ENCODE results near the gene TMEM135. TPM values are rescaled to one million over a fixed set of nuclear protein-coding genes. Genes with fewer than 3 reads are reported as not detected.

The TMEM135 gene
- total RNA-seq, 1 donor from 2014 or later = 46.4 TPM

GRCh38 chr11:87347441-87347840 is 309.7 kb downstream of the TMEM135 start:
- Histone ChIP-seq H3K27me3 (no peaks in the 10 kb centered on the region), H4K20me1 (ENCODE audit: low read depth) (no peaks in the 10 kb centered on the region), H3K4me2 (no peak overlapping the region), H3K4me3 (no peak overlapping the region), H2AFZ (replicated peaks) (no peak overlapping the region), H3K79me2 (ENCODE audit: low read depth) (no peaks in the 10 kb centered on the region), H3F3A (ENCODE audit: low read depth) (no peaks in the 10 kb centered on the region), H3K9ac (no peak overlapping the region), H3K27ac (no peak overlapping the region), H3K9me3 (ENCODE audit: low read depth) (no peaks in the 10 kb centered on the region), H3K4me1 (no peaks in the 10 kb centered on the region), H3K36me3 (no peaks in the 10 kb centered on the region)
- Mint-ChIP-seq H3K4me3 (no peak overlapping the region), H3K27me3 (ENCODE audit: insufficient read depth, low read depth) (peaks cover 1% of the 10 kb centered on the region), H3K9me3 (no peaks in the 10 kb centered on the region), H3K4me1 (no peaks in the 10 kb centered on the region), H3K36me3 (no peaks in the 10 kb centered on the region), H3K27ac (no peak overlapping the region)
- TF ChIP-seq CTCF (IDR thresholded peaks at IDR 0.05) (no peak), EZH2 (IDR thresholded peaks at IDR 0.05) (no peak), EZH2phosphoT487 (IDR thresholded peaks at IDR 0.05) (no peak)
- DNase-seq (ENCODE audit: low spot score) = no peak

GRCh38 chr11:87347854-87348253 is 310.1 kb downstream of the TMEM135 start:
- Histone ChIP-seq H3F3A (ENCODE audit: low read depth) (no peaks in the 10 kb centered on the region), H3K9ac (no peak overlapping the region), H4K20me1 (ENCODE audit: low read depth) (no peaks in the 10 kb centered on the region), H3K27me3 (no peaks in the 10 kb centered on the region), H3K9me3 (ENCODE audit: low read depth) (no peaks in the 10 kb centered on the region), H3K4me3 (no peak overlapping the region), H2AFZ (replicated peaks) (no peak overlapping the region), H3K4me2 (no peak overlapping the region), H3K36me3 (no peaks in the 10 kb centered on the region), H3K4me1 (no peaks in the 10 kb centered on the region), H3K27ac (no peak overlapping the region), H3K79me2 (ENCODE audit: low read depth) (no peaks in the 10 kb centered on the region)
- Mint-ChIP-seq H3K36me3 (no peaks in the 10 kb centered on the region), H3K9me3 (no peaks in the 10 kb centered on the region), H3K27me3 (ENCODE audit: insufficient read depth, low read depth) (peaks cover 2% of the 10 kb centered on the region), H3K27ac (no peak overlapping the region), H3K4me3 (no peak overlapping the region), H3K4me1 (no peaks in the 10 kb centered on the region)
- no peak for TF ChIP-seq EZH2 (IDR thresholded peaks at IDR 0.05)
- no peak for TF ChIP-seq CTCF (IDR thresholded peaks at IDR 0.05)
- no peak for TF ChIP-seq EZH2phosphoT487 (IDR thresholded peaks at IDR 0.05)
- DNase-seq (ENCODE audit: low spot score) = no peak

- no peaks in the 10 kb centered on the region for H3K9me3 ChIP-seq (ENCODE audit: low read depth)
- H3K27me3 ChIP-seq = no peaks in the 10 kb centered on the region
- H3F3A ChIP-seq (ENCODE audit: low read depth) = no peaks in the 10 kb centered on the region
- H3K4me3 ChIP-seq = no peak overlapping the region
- TF ChIP-seq CTCF (IDR thresholded peaks at IDR 0.05) (no peak), EZH2phosphoT487 (IDR thresholded peaks at IDR 0.05) (no peak), EZH2 (IDR thresholded peaks at IDR 0.05) (no peak)
- H3K27ac Mint-ChIP-seq = no peak overlapping the region
- H3K36me3 ChIP-seq = no peaks in the 10 kb centered on the region
- H3K4me2 ChIP-seq = no peak overlapping the region
- H3K79me2 ChIP-seq (ENCODE audit: low read depth) = no peaks in the 10 kb centered on the region
- H2AFZ ChIP-seq (replicated peaks) = no peak overlapping the region
- no peak for DNase-seq (ENCODE audit: low spot score)
- no peak overlapping the region for H3K9ac ChIP-seq
- H3K36me3 Mint-ChIP-seq = peaks cover 1% of the 10 kb centered on the region
- peaks cover 4% of the 10 kb centered on the region for H3K27me3 Mint-ChIP-seq (ENCODE audit: insufficient read depth, low read depth)
- H4K20me1 ChIP-seq (ENCODE audit: low read depth) = no peaks in the 10 kb centered on the region
- H3K4me3 Mint-ChIP-seq = no peak overlapping the region
- no peaks in the 10 kb centered on the region for H3K9me3 Mint-ChIP-seq
- no peak overlapping the region for H3K27ac ChIP-seq
- H3K4me1 Mint-ChIP-seq = no peaks in the 10 kb centered on the region
- no peaks in the 10 kb centered on the region for H3K4me1 ChIP-seq
Measured at GRCh38 chr11:87351676-87352075, 313.9 kb downstream of the TMEM135 start.

Data from neural progenitor cell (in vitro differentiated cells).